A673 (cell line): ENCODE data around the gene TOM1L2.

Experiments used
- EZH2 ChIP-seq: fragments of 200-600 bp; sonication (generic); IDR thresholded peaks from 2 replicates; pipeline ENCODE4 v1.6.1; 2017; ENCODE audit warnings: borderline replicate concordance, low read depth, mild to moderate bottlenecking, mixed read lengths, antibody characterized with exemption, low read length; ENCODE audit not compliant: poor library complexity, severe bottlenecking
- TF ChIP-seq, protein P1 (sequence below): fragments of 300-800, 200-600 bp; sonication (generic); conservative IDR thresholded peaks from 2 replicates; pipeline ENCODE4 v1.5.1; 2017; ENCODE audit warnings: low read depth, mild to moderate bottlenecking, antibody characterized with exemption, low read length, moderate library complexity, mixed read lengths

DNA sequence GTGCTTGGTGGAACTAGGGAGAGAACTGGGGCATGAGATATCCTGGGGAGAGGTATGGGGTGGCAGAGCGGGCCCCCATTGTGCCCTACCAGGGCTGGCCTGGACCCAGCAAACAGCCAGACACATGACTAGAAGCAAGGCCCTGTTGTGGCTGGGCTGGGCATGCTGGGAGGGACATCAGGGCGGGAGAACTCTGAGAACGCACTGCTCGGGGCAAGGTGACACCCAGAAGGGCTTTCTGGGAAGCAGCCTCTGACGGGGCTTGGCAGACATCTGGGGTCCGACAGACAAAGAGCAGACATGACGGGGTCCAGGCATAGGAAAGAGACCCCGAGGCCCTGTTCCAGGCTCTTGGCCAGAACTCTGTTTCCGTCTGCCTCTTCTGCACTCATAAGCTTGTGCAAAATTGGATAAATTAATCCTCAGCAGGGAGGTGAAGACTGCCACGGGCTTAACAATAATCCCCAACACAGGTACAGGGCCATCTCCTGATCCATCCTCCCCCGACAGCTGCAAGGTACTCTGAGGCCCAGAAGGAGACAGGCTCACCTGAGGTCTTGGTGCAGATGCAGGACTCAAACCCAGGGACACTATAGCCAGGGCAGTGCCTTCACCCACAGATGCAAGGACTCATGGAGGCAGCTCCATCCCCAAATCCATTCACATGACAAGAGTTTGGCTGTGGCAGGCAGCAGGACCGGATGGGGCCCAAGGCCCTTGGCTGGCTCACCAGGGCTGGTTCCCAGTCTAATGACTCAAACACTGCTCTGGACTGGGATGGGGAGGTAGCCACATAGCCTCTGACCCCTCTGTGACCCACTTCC lies 140.8 kb downstream of the TOM1L2 start:
- TF ChIP-seq, protein P1, sequence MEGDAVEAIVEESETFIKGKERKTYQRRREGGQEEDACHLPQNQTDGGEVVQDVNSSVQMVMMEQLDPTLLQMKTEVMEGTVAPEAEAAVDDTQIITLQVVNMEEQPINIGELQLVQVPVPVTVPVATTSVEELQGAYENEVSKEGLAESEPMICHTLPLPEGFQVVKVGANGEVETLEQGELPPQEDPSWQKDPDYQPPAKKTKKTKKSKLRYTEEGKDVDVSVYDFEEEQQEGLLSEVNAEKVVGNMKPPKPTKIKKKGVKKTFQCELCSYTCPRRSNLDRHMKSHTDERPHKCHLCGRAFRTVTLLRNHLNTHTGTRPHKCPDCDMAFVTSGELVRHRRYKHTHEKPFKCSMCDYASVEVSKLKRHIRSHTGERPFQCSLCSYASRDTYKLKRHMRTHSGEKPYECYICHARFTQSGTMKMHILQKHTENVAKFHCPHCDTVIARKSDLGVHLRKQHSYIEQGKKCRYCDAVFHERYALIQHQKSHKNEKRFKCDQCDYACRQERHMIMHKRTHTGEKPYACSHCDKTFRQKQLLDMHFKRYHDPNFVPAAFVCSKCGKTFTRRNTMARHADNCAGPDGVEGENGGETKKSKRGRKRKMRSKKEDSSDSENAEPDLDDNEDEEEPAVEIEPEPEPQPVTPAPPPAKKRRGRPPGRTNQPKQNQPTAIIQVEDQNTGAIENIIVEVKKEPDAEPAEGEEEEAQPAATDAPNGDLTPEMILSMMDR, result no peak
- TF ChIP-seq EZH2, result no peak
